HG02943 (cell line): Measurements from ENCODE around the gene PYCR2.

Source experiments
- ATAC-seq: cut with Tn5 transposase; IDR thresholded peaks from one replicate; pipeline ENCODE4 v1.9.1; 2021; ENCODE audit warnings: mild to moderate bottlenecking, low read depth, moderate library complexity; ENCODE audit not compliant: unreplicated experiment

Gene PYCR2

DNA sequence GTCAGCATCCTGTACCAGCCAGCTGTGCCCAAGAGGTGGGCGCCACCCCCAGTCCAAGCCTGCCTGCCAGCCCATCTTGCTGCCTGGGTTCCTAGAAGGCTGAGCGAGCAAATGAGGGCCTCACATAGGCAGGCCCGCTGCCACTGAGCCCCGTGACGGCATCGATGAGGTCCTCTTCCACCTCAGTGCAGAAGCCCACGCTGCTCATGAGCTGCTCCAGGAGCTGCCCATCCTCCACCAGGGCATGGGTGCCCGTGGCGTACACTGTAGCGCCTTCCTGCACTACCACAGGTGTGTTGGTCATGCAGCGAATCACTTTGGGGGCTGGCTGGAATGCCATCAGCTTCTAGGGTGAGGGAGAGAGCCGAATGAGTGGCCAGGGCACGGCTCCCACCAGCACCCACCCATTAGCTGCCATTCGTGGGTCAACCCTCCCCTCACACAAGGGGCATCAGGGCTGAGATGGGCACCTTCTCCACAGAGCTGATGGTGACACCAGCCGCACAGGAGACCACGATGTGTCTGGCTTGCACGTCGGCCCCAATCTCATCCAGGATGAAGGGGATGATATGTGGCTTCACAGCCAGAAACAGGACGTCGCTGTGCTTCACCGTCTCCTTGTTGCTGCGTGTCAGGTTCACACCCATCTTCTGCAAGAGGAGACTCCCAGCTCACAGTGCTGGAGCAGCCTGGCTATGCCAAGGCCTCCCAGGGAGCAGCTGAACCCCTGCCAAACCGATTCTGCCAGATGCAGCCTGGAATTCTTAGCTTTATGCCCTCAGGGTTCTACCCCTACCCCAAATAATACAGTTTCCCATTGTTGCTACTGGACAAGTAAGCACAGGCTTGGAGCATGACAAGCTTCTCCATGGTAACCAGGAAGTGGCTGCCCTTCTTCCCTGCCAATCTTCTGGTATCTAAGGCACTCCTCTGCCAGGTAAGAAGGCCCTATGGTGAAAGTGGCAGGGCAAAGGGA is 2.0 kb downstream of the PYCR2 start:
- ATAC-seq: no peak

DNA sequence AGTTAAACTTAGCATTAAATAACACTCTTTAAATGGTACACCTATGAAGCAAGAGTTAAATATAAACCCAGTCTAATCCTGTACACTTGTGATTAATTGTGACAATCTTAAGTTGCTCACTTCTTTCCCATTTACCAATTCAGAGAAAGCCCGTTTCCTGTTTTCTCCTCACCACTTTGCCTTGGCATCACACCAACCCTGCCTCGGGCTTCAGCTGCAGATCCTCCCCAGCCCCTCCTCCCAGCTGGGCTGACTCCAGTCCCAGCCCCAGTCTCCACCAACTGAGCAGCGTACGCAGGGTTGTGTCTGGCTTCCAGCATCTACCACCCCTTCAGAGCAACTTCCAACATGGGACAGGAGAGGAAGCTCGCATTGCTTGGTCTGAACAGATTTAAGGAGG is 4.1 kb downstream of the PYCR2 start:
- no peak for ATAC-seq

GRCh38 chr1:225918280-225918679 is 5.8 kb downstream of the PYCR2 start:
- no peak for ATAC-seq

- ATAC-seq: no peak
Measured at GRCh38 chr1:225917536-225917935, 6.5 kb downstream of the PYCR2 start.

GRCh38 chr1:225917101-225917500 is 6.9 kb downstream of the PYCR2 start:
- ATAC-seq: no peak

GRCh38 chr1:225915538-225915991 is 8.5 kb downstream of the PYCR2 start:
- ATAC-seq: no peak

DNA sequence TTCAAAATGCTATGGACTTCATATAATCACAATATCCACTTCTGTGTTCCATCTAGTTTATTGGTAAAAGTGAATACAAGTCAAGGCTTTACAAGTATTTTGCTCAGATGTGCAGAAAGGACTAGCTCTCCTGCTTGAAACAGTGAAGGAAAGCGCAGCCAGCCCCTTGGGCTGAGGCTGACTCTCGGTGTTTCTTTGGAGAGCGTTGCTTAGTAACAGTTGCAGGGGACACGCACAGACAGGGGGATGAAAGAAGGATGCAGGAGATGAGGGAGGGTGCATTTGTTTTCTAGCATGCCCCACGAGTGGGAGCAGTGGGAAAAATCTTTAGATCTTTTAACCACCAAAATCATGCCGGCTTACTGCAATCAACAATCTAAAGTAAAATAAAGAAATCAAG is 9.1 kb downstream of the PYCR2 start:
- ATAC-seq: no peak

DNA sequence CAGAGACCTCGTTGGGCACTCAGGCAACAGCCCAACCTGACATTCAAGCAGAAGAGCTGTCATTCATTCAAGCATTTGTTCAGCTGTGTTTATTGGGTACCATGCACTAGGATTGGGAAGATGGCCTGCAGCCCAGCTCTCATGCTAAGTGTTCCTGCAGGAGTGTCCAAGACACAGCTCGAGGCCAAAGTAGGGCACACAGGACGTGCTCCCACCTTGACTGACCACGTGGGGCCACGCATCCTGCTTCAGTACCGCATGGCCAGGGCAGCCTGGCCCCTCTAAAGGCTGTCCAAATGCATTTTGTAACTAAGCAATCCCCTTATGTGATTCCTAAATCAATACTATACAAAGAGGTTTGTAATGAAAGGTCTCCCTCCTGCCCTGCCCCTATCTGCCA is 9.7 kb downstream of the PYCR2 start:
- no peak for ATAC-seq

DNA sequence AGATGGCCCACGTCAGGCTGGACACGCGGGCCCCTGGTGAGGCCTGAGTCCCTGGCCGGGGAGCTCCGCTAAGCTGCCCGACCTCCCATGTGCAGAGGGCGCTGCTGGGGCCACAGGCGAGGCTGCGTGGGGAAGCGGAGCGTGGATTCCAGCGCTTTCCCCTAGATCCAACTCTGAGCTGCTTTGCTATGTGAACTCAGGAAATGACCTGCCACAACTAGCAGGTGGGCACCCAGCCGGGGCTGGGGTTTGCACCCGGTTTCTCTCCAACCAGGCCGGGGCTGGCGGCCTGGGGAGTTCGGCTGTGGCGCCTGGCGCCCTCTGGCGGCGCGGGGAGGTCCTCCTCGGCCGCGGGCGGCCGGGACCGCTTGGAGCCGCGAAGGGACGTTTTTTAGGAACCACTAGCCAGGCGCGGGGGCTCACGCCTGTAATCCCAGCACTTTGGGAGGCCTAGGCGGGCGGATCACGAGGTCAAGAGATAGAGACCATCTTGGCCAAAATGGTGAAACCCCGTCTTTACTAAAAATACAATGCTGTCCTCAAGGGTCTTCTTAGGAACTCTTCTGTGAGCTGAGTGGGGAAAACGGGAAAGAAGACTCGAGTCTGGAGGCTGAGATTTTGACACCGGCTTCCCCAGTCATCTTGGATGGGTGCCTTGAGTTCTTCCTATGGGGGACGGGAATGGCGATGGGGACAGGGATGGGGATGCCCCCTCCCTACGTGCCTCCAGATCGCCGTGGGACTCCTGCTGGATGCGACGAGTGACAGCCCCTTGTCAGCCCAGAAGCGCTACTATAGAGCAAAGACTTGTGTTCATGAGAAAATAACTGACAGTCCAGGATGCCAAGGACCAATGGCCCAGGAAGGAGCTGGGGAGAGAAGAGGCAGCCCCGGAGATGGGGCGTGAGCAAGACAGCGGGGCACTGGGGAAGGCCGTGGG is 12.6 kb downstream of the PYCR2 start:
- ATAC-seq: no peak

DNA sequence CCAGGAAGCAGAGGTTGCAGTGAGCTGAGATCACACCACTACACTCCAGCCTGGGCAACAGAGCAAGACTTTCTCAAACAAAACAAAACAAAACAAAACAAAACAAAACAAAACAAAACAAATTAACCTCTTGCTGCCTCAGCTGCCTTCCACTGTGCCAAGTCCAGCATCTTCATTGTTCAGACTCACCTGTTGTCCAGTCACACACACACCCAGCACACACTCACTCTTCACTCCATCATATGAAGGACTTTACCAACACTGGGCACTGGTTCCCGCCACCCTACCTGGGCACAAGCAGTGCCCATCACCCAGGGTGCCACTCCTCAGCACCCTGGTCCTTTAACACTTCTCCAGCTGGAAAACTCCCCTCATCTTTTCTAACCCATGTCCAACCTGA is 14.6 kb downstream of the PYCR2 start:
- ATAC-seq: no peak

- ATAC-seq: no peak
Measured at GRCh38 chr1:225908773-225909172, 15.3 kb downstream of the PYCR2 start.

DNA sequence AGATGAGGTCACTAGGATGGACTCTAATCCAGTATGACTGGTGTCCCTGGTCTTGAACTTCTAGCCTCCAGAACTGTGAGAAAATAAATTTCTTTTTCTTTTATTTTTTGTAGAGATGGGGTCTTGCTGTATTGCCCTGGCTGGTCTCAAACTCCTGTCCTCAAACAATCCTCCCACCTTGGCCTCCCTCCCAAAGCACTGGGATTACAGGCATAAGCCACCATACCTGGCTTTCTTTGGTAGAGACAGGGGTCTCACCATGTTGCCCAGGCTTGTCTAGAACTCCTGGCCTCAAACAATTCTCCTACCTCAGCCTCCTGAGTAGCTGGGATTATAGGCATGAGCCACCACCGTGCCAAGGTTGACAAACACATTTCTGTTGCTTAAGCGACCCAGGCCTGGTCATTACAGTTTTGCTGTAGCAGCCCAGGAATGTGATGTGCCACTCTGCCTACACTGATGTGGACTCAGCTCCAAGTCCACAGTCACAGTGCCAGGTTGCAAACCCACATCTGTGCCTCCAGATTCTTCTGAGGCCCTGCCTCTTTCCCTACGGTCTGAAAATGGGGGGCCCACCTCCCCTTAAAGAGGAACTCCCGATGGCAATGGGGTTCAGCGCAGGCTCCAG is 15.9 kb downstream of the PYCR2 start:
- no peak for ATAC-seq

GRCh38 chr1:225907341-225907740 is 16.7 kb downstream of the PYCR2 start:
- ATAC-seq: no peak

GRCh38 chr1:225906467-225906866 is 17.6 kb downstream of the PYCR2 start:
- no peak for ATAC-seq

- ATAC-seq: no peak
Measured at GRCh38 chr1:225903623-225904022, 20.4 kb downstream of the PYCR2 start.

GRCh38 chr1:225899044-225899925 is 24.8 kb downstream of the PYCR2 start:
- no peak for ATAC-seq

- no peak for ATAC-seq
Measured at GRCh38 chr1:225897595-225898514, 26.2 kb downstream of the PYCR2 start.

DNA sequence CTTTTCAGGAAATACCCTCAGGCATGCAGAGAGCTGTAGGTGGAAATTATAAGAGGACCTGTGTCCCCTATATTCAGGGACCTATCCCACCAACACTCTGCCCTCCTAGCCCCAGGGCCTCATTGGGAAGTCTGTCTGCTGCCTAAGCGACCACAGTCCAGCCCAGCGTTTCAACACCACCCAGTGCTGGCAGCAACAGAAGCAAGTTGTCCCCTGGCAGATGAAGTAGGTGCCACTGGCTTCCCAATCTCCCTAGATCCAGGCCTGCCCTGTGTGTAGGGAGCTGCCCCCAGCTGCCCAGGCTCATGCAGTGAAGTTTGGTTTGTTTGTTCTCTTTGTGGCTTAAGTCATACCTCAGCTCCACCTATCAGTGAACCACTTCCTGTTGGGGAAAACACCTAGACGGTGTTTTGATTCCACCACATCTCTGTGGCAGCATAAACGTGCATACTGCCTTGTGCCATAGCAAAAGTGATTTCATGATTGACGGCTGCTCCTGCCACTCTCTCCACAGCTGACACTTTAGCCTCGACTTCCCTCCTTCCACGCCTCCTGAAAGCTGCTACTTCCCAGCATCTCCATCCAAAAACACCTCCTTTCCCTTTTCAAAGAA is 27.0 kb downstream of the PYCR2 start:
- ATAC-seq: peak; percentile 100
